CD4-positive, alpha-beta T cell treated with Interleukin-1 beta for 1 hour (primary cell): ENCODE measurements around the gene EID2B.
A peak's percentile ranks its signal among the peaks of the same experiment; 100 is the strongest.

ENCODE experiments used
- DNase-seq, 2 donors: peaks; one replicate each; pipeline ENCODE4 v3.0.0-alpha.2; 2020 to 2022

The EID2B gene

DNA sequence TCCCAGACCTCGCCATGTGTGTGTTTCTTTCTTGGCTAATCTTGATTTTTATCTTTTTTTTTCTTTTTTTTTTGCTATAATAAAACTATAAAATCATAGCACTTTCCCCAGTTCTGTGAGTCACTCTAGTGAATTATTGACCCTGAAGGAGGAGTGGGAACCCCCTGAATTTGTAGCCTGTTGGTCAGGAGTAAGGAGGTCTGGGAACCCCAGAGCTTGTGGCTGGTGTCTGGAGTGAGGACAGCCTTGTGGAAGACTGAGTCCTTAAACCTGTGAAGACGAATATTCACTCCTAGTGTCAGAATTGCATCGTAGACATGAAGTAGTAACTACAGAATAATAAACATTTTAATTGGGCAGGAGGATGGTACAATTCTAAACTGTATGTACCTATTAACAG, 7.4 kb downstream of the EID2B start:
- DNase-seq: no peak

GRCh38 chr19:39524495-39524894, 8.2 kb downstream of the EID2B start:
- DNase-seq: peak in 1 of 2 donors; percentile 21

DNA sequence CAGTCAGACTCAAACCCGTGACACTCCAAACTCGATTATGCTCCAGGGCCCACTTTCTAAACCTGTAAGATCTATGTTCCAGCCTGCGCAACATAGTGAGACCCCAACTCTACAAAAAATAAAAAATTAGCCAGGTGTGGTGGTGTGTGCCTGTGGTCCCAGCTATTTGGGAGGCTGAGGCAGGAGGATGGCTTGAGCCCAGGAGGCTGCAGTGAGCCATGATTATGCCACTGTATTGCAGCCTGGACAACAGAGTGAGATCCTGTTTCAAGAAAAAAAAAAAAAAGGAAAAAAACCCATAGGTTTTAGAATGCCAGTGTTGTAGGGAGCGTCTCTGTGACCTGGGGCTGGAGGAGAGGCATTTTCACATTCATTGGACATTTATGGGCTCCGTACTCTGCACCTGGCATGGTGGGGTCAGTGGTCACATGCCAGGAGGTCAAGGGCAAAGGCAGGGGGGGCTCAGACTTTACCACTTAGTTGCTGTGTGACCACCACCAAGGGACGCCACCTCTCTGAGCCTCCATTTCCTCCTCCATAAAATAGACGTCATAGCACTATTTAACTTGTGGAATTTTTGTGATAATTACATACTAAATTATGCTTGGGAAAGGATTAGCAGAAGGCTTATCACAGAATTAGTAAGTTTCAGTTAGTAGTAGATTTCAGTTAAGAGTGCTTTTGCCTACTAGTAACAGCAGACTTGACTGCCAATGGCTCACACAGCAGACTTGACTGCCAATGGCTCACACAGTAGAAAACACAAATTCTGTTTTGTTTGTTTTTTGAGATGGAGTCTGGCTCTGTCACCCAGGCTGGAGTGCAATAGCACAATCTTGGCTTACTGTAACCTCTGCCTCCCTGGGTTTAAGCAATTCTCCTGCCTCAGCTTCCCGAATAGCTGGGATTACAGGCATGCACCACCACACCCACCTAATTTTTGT, 11.8 kb downstream of the EID2B start:
- DNase-seq: no peak

DNA sequence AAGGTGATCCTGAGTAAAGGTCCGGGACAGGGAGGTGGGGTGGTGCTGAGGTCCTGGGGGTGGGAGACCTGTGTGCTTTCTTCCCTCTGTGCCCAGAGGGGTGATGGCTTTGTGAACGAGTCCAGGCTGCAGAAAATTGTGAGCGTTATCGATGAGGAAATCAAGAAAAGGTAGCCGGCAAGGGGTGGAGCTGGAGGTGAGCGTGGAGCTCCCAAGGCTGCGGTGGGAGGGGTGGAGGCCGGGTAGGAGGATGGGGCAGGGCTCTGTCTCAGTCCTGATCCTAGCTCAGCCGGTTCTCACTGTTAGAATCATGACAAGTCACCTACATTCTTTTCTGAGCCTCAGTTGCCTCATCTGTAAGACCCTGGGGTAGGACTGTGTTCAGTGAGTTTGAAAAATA, 13.7 kb downstream of the EID2B start:
- no peak for DNase-seq

DNA sequence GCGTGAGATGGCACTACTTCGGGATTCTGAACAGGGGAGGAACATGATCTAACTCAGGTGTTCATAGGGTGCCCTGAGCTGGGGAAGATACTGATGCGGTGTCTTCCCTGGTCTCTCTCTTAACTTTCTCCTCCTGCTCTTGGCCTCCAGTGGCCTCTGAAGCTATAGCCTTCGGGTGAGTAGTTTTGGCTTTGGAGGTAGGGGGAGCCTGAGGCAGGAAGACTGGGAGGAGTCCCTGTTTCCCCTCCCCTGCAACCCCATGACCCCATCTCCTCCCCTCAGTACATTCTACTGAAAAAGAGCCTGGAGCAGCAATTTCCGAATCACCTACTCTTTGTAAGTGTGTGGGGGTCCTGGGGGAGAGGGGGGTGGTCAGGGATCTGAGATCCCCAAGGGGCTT, 14.2 kb downstream of the EID2B start:
- DNase-seq: no peak

DNA sequence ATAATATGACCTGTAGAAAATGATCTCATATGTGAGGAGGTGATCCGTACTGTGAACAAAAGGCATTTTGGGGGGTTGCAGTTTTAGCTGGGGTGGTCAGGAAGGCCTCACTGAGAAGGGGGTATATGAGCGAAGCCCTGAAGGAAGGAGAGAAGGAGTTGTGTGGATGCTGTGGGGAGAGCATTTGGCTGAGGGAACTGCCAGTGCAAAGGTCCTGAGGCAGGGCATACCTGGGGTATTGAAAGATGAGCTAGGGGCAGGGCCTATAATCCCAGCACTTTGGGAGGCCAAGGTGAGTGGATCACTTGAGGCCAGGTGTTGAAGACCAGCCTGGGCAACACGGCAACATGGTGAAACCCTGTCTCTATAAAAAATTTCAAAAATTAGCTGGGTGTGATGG, 15.2 kb downstream of the EID2B start:
- no peak for DNase-seq

- no peak for DNase-seq
Measured at GRCh38 chr19:39516270-39516669, 16.4 kb downstream of the EID2B start.

- no peak for DNase-seq
Measured at GRCh38 chr19:39515551-39516191, 17.0 kb downstream of the EID2B start.

DNA sequence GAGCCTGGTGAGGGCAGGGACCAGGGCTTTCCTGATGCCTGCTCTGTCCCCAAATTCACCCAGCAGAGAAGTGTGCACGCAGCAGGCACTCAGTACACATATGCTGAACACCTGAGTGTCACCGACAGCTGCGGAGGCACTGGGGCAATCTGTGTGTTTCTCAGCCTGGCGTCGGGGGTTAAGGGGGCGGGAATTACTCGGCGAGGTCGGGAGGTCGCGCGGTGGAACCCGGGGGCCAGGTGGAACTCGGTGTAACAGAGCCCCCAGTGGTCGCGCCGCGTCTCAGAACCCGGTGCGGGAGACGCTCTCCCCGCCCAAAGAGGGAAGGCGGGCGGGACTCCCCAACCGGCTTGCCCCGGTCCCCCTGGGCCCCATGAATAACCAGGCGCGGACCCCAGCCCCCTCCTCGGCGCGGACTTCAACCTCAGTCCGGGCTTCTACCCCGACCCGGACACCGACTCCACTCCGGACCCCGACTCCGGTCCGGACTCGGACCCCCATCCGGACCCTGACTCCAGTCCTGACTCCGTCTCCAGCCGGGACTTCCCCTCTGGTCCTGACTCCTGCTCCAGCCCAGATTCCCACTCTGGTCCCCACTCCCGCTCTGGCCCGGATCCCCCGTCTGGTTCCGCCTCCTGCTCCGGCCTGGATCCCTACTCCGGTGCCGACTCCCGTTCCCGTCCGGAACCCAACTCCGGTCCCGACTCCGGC, 17.7 kb downstream of the EID2B start, which contains the start of gene SELENOV:
Gene SELENOV (plus strand): TSS at position 300 of the 711 bp plus-strand sequence. CDS start 74 bp downstream, at position 374.
- DNase-seq: peak in 1 of 2 donors; percentile 23

GRCh38 chr19:39512988-39513387, 19.7 kb downstream of the EID2B start:
- no peak for DNase-seq

GRCh38 chr19:39509233-39509632, 23.4 kb downstream of the EID2B start:
- no peak for DNase-seq

DNA sequence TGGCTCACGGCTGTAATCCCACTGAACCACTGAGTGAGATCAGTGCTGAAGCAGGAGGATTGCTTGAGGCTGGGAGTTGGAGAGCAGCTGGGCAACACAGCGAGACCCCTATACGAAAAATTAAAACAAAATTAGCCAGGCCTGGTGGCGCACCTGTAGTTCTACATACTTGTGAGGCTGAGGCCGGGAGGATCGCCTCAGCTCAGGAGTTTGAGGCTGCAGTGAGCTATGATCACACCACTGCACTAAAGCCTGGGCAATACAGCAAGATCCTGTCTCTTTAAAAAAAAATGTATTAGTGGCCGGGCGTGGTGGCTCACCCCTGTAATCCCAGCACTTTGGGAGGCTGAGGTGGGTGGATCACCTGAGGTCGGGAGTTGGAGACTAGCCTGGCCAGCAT, 24.0 kb downstream of the EID2B start:
- DNase-seq: no peak

DNA sequence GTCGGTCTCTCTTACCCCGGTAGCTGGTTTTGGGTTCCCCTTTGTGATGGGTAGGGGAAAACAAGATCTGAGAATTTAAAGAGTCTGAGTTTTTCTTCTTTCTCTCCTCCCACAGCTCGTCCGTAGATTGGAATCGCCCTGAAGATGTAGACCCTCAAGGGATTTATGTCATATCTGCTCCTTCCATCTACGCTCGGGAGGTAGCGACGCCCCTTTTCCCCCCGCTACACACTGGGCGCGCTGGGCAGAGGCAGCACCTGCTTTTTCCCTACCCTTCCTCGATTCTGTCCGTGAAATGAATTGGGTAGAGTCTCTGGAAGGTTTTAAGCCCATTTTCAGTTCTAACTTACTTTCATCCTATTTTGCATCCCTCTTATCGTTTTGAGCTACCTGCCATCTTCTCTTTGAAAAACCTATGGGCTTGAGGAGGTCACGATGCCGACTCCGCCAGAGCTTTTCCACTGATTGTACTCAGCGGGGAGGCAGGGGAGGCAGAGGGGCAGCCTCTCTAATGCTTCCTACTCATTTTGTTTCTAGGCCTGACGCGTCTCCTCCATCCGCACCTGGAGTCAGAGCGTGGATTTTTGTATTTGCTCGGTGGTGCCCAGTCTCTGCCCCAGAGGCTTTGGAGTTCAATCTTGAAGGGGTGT, 24.8 kb downstream of the EID2B start:
- DNase-seq: no peak

GRCh38 chr19:39506944-39507714, 25.5 kb downstream of the EID2B start:
- peak; percentile 59 for DNase-seq

DNA sequence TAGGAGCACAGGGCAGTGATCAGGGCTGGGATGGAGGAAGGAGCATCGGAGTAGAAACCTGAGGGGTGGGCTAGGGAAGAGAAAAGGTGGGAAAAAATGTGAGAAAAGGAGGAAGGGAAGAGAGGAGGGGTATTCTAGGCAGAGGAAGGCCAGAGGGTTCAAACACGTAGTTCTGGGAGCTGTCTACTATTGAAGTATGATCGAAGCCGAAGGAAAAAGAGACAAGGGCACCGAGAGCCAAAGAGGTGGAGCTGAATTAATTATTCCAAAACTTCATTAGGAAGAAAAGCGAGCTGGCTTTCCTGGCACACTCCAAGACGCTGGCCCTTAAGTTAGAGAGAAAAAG, 26.1 kb downstream of the EID2B start:
- no peak for DNase-seq

GRCh38 chr19:39502640-39503417, 29.8 kb downstream of the EID2B start:
- peak; percentile 81 to 82 for DNase-seq

DNA sequence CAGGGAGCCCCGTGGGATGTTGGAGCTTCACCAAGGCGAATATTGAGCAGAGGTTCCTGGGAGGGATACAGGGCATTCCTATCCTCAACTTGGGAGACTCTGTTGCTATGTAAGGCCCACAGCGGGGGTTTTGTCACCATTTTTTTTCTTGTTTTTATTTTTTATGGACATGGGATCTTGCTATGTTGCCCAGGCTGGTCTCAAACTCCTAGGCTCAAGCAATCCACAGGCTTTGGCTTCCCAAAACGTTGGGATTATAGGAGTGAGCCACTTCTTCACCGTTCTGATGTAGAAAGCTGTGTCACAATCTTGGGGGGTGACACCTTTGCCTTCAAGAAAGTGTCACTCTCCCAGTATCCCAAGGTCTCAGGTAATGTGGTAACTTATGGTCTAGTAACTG, 31.3 kb downstream of the EID2B start:
- no peak for DNase-seq

DNA sequence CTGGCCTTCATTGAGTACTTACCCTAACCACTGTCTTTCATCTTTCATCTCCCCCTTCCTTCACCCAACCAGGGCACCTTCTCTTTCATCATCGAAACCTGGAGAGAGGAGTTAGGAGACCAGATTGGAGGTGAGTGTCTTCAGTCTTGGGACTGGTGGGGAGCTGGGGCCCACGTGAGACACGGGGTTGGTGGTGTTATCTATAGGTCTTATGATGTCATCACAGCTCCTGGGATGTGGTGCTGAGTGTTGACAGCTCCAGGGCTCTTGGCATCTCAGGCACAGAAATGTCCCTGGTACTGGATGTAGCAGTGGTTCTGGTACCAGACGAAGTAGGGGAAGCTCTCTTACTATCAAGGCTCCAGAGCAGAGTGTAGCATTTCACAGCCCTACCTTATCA, 32.1 kb downstream of the EID2B start:
- no peak for DNase-seq

DNA sequence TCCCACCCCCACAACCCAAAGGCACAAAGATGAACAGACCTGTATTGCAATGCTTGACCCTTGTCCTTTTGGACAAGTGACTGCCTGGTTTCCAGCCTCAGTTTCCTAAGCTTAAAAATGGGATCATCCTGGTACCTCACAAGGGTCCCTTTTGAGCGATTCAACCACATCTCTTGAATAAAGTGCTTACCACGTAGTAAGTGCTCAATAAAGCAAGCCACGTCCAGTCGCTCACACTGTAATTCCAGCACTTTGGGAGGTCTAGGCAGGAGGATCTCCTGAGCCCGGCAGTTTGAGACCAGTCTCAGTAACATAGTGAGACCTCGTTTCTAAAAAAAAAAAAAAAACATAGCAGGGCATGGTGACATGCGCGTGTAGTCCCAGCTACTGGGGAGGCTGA, 32.7 kb downstream of the EID2B start:
- DNase-seq: no peak

- no peak for DNase-seq
Measured at GRCh38 chr19:39498798-39499642, 33.6 kb downstream of the EID2B start, which contains the start of gene DLL3. Gene DLL3, plus strand, starts transcription at chr19:39498947. Its CDS starts 28 bp downstream, at chr19:39498975.
